LNCaP clone FGC (cell line): ENCODE data around the gene TBX5.

ENCODE experiments used
- DNase-seq: peaks from one replicate; pipeline ENCODE4 v3.0.0-alpha.2; 2011; ENCODE audit warnings: low read depth
- H3K4me3 ChIP-seq: 2 replicates; pipeline ENCODE4 v1.5.1; 2011; ENCODE audit warnings: mild to moderate bottlenecking, low read depth, low read length, control low read depth
- CTCF ChIP-seq: IDR thresholded peaks from 2 replicates; pipeline ENCODE4 v1.5.1; 2012; ENCODE audit warnings: mild to moderate bottlenecking; ENCODE audit not compliant: control insufficient read depth, insufficient read depth; ENCODE audit errors: extremely low read depth

The TBX5 gene

GRCh38 chr12:114447274-114447716, 41.4 kb upstream of the TBX5 start:
- no peak overlapping the region for H3K4me3 ChIP-seq
- no peak for DNase-seq
- TF ChIP-seq CTCF = no peak

GRCh38 chr12:114445401-114446323, 39.7 kb upstream of the TBX5 start:
- TF ChIP-seq CTCF = no peak
- no peak for DNase-seq
- H3K4me3 ChIP-seq = no peak overlapping the region

GRCh38 chr12:114444422-114445279, 38.7 kb upstream of the TBX5 start:
- DNase-seq = no peak
- TF ChIP-seq CTCF = no peak
- no peak overlapping the region for H3K4me3 ChIP-seq

GRCh38 chr12:114443607-114444421, 37.9 kb upstream of the TBX5 start:
- no peak for DNase-seq
- H3K4me3 ChIP-seq = no peak overlapping the region

GRCh38 chr12:114442578-114442977, 36.6 kb upstream of the TBX5 start:
- no peak for TF ChIP-seq CTCF
- DNase-seq = no peak
- no peak overlapping the region for H3K4me3 ChIP-seq

More at GRCh38 chr12:114443607-114444421, 37.9 kb upstream of the TBX5 start:
- TF ChIP-seq CTCF = no peak

GRCh38 chr12:114441545-114441944, 35.6 kb upstream of the TBX5 start:
- H3K4me3 ChIP-seq = no peak overlapping the region
- DNase-seq = no peak
- no peak for TF ChIP-seq CTCF
